Tibial artery (tissue), 4 donors: Measurements from ENCODE around the gene CS.

ENCODE experiments used
- DNase-seq, 2 donors: peaks; one replicate each; pipeline ENCODE4 v3.0.0-alpha.2; 2019
- H3K27ac ChIP-seq, 2 donors: fragments of 200-600 bp; sonication (generic) in 1 of 2; 1 replicate in 1 of 2; 2 replicates in 1 of 2; pipeline ENCODE4 v1.5.1; 2018 to 2019; ENCODE audit warnings: mild to moderate bottlenecking in 1 of 2
- H3K27me3 ChIP-seq, 2 donors: fragments of 200-600 bp; sonication (generic) in 1 of 2; one replicate each; pipeline versions ENCODE4 v1.5.1 to v1.6.0; 2016 to 2019
- H3K36me3 ChIP-seq, 3 donors: fragments of 200-600 bp; sonication (generic) in 2 of 3; one replicate each; pipeline ENCODE4 v1.5.1; 2016 to 2019; ENCODE audit warnings: mild to moderate bottlenecking in 2 of 3
- H3K4me1 ChIP-seq, 4 donors: fragments of 200-600 bp; sonication (generic) in 2 of 4; 1 replicate in 3 of 4; 2 replicates in 1 of 4; pipeline ENCODE4 v1.5.1; 2016 to 2019
- H3K4me3 ChIP-seq, 2 donors: fragments of 200-600 bp; sonication (generic) in 1 of 2; 1 replicate in 1 of 2; 2 replicates in 1 of 2; pipeline ENCODE4 v1.5.1; 2018 to 2019; ENCODE audit warnings: mild to moderate bottlenecking in 2 of 2
- H3K9me3 ChIP-seq, 3 donors: fragments of 200-600 bp; sonication (generic) in 1 of 3; one replicate each; pipeline ENCODE4 v1.5.1; 2016 to 2019
- intact Hi-C: fragments of 100-400 bp; cut with DNase I; formaldehyde crosslinking; loops from one replicate; pipeline ENCODE4 v1.15.0; 2023; ENCODE audit warnings: low total_unique reads
- TF ChIP-seq, protein P1 (sequence below), 2 experiments: fragments of 200-600 bp in 1 of 2; fragments of 450-650 bp in 1 of 2; IDR thresholded peaks; one replicate each; pipeline ENCODE4 v1.5.1; 2017 to 2019; ENCODE audit warnings: antibody characterized with exemption in 2 of 2, mild to moderate bottlenecking in 1 of 2, moderate library complexity in 1 of 2

CS gene

DNA sequence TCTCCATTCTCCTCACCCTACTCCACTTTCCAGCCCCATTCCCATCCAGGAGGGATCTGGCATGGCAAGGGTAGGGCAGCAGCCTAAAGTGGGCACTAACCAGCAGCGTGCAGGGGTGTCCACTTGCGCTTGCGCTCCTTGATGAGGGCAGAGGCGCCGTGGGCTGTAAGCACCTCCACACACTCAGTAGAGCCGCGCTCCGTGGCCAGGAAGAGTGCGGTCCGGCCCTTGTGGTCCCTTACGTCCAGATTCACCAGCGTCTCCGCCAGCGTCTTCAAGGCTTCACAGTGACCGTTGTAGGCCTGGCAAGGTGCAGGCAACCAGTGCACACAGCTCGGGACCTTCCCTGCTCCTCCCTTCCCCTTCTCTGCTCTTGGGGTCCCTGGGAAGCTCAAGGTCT lies 52.2 kb downstream of the CS start:
- H3K27me3 ChIP-seq, result no peaks in the 10 kb centered on the region
- intact Hi-C loops, result no loop called here
- no peaks in the 10 kb centered on the region for H3K9me3 ChIP-seq
- no peak for DNase-seq
- H3K4me3 ChIP-seq, result no peak overlapping the region
- peaks cover 97 to 99% (median 97%) of the 10 kb centered on the region in 3 donors for H3K36me3 ChIP-seq
- TF ChIP-seq, protein P1, sequence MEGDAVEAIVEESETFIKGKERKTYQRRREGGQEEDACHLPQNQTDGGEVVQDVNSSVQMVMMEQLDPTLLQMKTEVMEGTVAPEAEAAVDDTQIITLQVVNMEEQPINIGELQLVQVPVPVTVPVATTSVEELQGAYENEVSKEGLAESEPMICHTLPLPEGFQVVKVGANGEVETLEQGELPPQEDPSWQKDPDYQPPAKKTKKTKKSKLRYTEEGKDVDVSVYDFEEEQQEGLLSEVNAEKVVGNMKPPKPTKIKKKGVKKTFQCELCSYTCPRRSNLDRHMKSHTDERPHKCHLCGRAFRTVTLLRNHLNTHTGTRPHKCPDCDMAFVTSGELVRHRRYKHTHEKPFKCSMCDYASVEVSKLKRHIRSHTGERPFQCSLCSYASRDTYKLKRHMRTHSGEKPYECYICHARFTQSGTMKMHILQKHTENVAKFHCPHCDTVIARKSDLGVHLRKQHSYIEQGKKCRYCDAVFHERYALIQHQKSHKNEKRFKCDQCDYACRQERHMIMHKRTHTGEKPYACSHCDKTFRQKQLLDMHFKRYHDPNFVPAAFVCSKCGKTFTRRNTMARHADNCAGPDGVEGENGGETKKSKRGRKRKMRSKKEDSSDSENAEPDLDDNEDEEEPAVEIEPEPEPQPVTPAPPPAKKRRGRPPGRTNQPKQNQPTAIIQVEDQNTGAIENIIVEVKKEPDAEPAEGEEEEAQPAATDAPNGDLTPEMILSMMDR (IDR thresholded peaks at IDR 0.05), result no peak
- H3K4me1 ChIP-seq, result no peaks in the 10 kb centered on the region
- no peak overlapping the region for H3K27ac ChIP-seq

DNA sequence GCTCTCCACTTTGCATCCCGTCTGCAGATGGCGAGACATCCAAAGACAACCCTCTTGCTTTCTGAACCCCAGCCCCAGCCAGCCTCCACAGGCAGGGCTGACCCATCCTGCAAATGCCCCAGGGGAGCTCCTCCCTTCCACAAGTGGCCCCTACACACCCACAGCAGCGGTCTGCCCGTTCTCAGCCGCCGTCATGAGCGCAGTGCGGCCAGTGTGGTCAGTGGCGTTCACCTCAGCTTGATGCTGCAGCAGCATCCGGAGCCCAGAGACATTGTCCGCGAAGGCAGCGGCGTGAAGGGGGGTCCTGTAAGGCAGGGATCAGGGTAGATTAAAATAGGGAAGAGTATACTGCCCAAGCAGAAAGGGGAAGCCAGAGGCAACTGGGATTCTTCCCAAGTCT lies 55.6 kb downstream of the CS start:
- H3K27ac ChIP-seq, result no peak overlapping the region
- intact Hi-C loops, result no loop called here
- peaks cover 87 to 100% (median 99%) of the 10 kb centered on the region in 3 donors for H3K36me3 ChIP-seq
- TF ChIP-seq, protein P1 (IDR thresholded peaks at IDR 0.05), result no peak
- no peak overlapping the region for H3K4me3 ChIP-seq
- DNase-seq, result no peak
- no peaks in the 10 kb centered on the region for H3K4me1 ChIP-seq
- H3K9me3 ChIP-seq, result no peaks in the 10 kb centered on the region
- H3K27me3 ChIP-seq, result no peaks in the 10 kb centered on the region

DNA sequence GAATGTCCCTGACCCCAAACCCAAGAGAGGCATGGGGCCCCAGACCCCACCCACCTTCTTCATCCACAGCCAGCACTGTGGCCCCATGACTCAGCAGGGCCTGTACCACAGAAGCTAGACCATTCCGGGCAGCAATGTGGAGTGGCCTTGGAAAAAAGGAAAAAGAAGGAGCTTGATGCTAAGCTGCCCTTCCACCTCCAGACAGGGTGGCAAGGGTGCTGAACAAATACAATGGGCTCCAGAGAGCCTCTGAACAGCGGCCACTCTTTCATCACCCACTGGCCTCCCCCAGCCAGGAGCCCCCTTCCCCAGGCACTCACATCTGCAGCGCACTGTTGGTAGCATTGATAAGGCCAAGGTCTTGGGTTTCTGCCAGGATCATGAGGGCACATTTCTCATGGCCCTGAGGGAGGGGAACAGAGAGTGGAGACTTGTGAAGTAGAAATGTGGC lies 56.4 kb downstream of the CS start:
- no peaks in the 10 kb centered on the region for H3K9me3 ChIP-seq
- no peak for DNase-seq
- H3K4me1 ChIP-seq, result no peaks in the 10 kb centered on the region
- peaks cover 85 to 100% (median 99%) of the 10 kb centered on the region in 3 donors for H3K36me3 ChIP-seq
- no peak overlapping the region for H3K4me3 ChIP-seq
- TF ChIP-seq, protein P1 (IDR thresholded peaks at IDR 0.05), result no peak
- H3K27ac ChIP-seq, result no peak overlapping the region
- intact Hi-C loops, result no loop called here
- H3K27me3 ChIP-seq, result no peaks in the 10 kb centered on the region

- Histone ChIP-seq H3K4me1 (no peaks in the 10 kb centered on the region), H3K27me3 (no peaks in the 10 kb centered on the region), H3K4me3 (no peak overlapping the region), H3K27ac (no peak overlapping the region), H3K36me3 (peaks cover 77 to 100% (median 99%) of the 10 kb centered on the region in 3 donors), H3K9me3 (no peaks in the 10 kb centered on the region)
- intact Hi-C loops, result no loop called here
- TF ChIP-seq, protein P1 (IDR thresholded peaks at IDR 0.05), result no peak
- no peak for DNase-seq
Measured at GRCh38 chr12:56242986-56243385, 57.1 kb downstream of the CS start.

GRCh38 chr12:56241424-56242303 lies 58.5 kb downstream of the CS start:
- H3K27ac ChIP-seq, result no peak overlapping the region
- no peaks in the 10 kb centered on the region for H3K27me3 ChIP-seq
- H3K4me1 ChIP-seq, result no peaks in the 10 kb centered on the region
- peaks cover 67 to 100% (median 92%) of the 10 kb centered on the region in 3 donors for H3K36me3 ChIP-seq
- no peaks in the 10 kb centered on the region for H3K9me3 ChIP-seq
- no peak overlapping the region for H3K4me3 ChIP-seq
- intact Hi-C loops, result no loop called here
- TF ChIP-seq, protein P1 (IDR thresholded peaks at IDR 0.05), result no peak
- no peak for DNase-seq
